Liver (tissue), 9 donors: ENCODE data around the gene SCYGR1. TPM values are rescaled to one million over a fixed set of nuclear protein-coding genes. Genes with fewer than 3 reads are reported as not detected.
"Not testable (repeated sequence)": the region's sequence is repeated elsewhere in the genome, so short reads cannot be mapped to it uniquely, and the experiment has no call there.

Experiments used
- DNase-seq: peaks from one replicate; pipeline ENCODE4 v3.0.0-alpha.2; 2017; ENCODE audit warnings: low spot score
- H3K27ac ChIP-seq, 2 donors: one replicate each; pipeline ENCODE4 v1.7.0; 2013; ENCODE audit warnings: inconsistent platforms in 2 of 2, low read length in 2 of 2, control low read depth in 1 of 2, low read depth in 1 of 2, mild to moderate bottlenecking in 1 of 2
- H3K27me3 ChIP-seq, 4 donors: one replicate each; pipeline versions ENCODE4 v1.6.1 to v1.7.0; 2013; ENCODE audit warnings: low read length in 3 of 4, inconsistent platforms in 1 of 4, mild to moderate bottlenecking in 1 of 4, moderate library complexity in 1 of 4; ENCODE audit not compliant: control insufficient read depth in 4 of 4, insufficient read depth in 4 of 4
- H3K36me3 ChIP-seq, 4 donors: one replicate each; pipeline versions ENCODE4 v1.6.1 to v1.7.0; 2013; ENCODE audit warnings: low read length in 3 of 4, mild to moderate bottlenecking in 3 of 4, low read depth in 1 of 4, moderate library complexity in 1 of 4; ENCODE audit not compliant: control insufficient read depth in 4 of 4, insufficient read depth in 3 of 4
- H3K4me1 ChIP-seq, 4 donors: one replicate each; pipeline versions ENCODE4 v1.6.1 to v1.7.0; 2013; ENCODE audit warnings: low read length in 3 of 4, mild to moderate bottlenecking in 3 of 4, moderate library complexity in 1 of 4; ENCODE audit not compliant: control insufficient read depth in 4 of 4, insufficient read depth in 4 of 4
- H3K4me3 ChIP-seq, 3 donors: one replicate each; pipeline versions ENCODE4 v1.6.1 to v1.7.0; 2013; ENCODE audit warnings: low read length in 3 of 3, control low read depth in 1 of 3, low read depth in 1 of 3, mild to moderate bottlenecking in 1 of 3
- H3K9ac ChIP-seq, 2 donors: one replicate each; pipeline ENCODE4 v1.7.0; 2013; ENCODE audit warnings: low read length in 2 of 2, mild to moderate bottlenecking in 2 of 2, moderate library complexity in 2 of 2, control low read depth in 1 of 2, low read depth in 1 of 2
- H3K9me3 ChIP-seq, 4 donors: one replicate each; pipeline versions ENCODE4 v1.6.1 to v1.7.0; 2013; ENCODE audit warnings: low read length in 3 of 4; ENCODE audit not compliant: control insufficient read depth in 4 of 4
- ATF3 ChIP-seq: IDR thresholded peaks from 2 replicates; pipeline ENCODE4 v1.6.1; 2016; ENCODE audit warnings: antibody characterized with exemption
- CTCF ChIP-seq: fragments of 150-350 bp; IDR thresholded peaks from 2 replicates; pipeline ENCODE4 v1.5.1; 2017; ENCODE audit warnings: improper control_type of control experiment, low read depth, low read length; ENCODE audit not compliant: missing input control
- EGR1 ChIP-seq, 2 donors: IDR thresholded peaks; 2 replicates each; pipeline ENCODE4 v1.6.1; 2016 to 2018; ENCODE audit warnings: antibody characterized with exemption in 2 of 2, low read depth in 2 of 2
- FOXA1 ChIP-seq: IDR thresholded peaks from 2 replicates; pipeline ENCODE4 v1.6.1; 2016; ENCODE audit warnings: antibody characterized with exemption
- FOXA2 ChIP-seq: IDR thresholded peaks from 2 replicates; pipeline ENCODE4 v1.6.1; 2016; ENCODE audit warnings: antibody characterized with exemption
- GABPA ChIP-seq, 2 donors: IDR thresholded peaks in 1 of 2; conservative IDR thresholded peaks in 1 of 2; 2 replicates each; pipeline ENCODE4 v1.6.1; 2016; ENCODE audit warnings: antibody characterized with exemption in 2 of 2, mild to moderate bottlenecking in 1 of 2, moderate library complexity in 1 of 2
- HNF4A ChIP-seq, 2 donors: conservative IDR thresholded peaks; 2 replicates each; pipeline ENCODE4 v1.6.1; 2016; ENCODE audit warnings: antibody characterized with exemption in 2 of 2, mild to moderate bottlenecking in 2 of 2
- HNF4G ChIP-seq: IDR thresholded peaks from 2 replicates; pipeline ENCODE4 v1.6.1; 2016; ENCODE audit warnings: antibody characterized with exemption
- JUND ChIP-seq, 2 donors: IDR thresholded peaks; 2 replicates each; pipeline ENCODE4 v1.6.1; 2016; ENCODE audit warnings: antibody characterized with exemption in 2 of 2
- MAX ChIP-seq: IDR thresholded peaks from 2 replicates; pipeline ENCODE4 v1.6.1; 2016; ENCODE audit warnings: antibody characterized with exemption
- NR2F2 ChIP-seq: IDR thresholded peaks from 2 replicates; pipeline ENCODE4 v1.6.1; 2016; ENCODE audit warnings: antibody characterized with exemption
- RAD21 ChIP-seq, 2 donors: IDR thresholded peaks; 2 replicates each; pipeline ENCODE4 v1.6.1; 2016; ENCODE audit warnings: antibody characterized with exemption in 2 of 2, mild to moderate bottlenecking in 2 of 2
- REST ChIP-seq: IDR thresholded peaks from 2 replicates; pipeline ENCODE4 v1.6.1; 2016; ENCODE audit warnings: antibody characterized with exemption, mild to moderate bottlenecking
- RXRA ChIP-seq, 2 donors: IDR thresholded peaks; 2 replicates each; pipeline ENCODE4 v1.6.1; 2017 to 2018; ENCODE audit warnings: antibody characterized with exemption in 2 of 2, mild to moderate bottlenecking in 1 of 2
- SP1 ChIP-seq: IDR thresholded peaks from 2 replicates; pipeline ENCODE4 v1.6.1; 2018; ENCODE audit warnings: antibody characterized with exemption, mild to moderate bottlenecking
- TAF1 ChIP-seq: conservative IDR thresholded peaks from 2 replicates; pipeline ENCODE4 v1.6.1; 2016; ENCODE audit warnings: antibody characterized with exemption, mild to moderate bottlenecking
- YY1 ChIP-seq: IDR thresholded peaks from 2 replicates; pipeline ENCODE4 v1.6.1; 2016; ENCODE audit warnings: antibody characterized with exemption, mild to moderate bottlenecking
- ZBTB33 ChIP-seq: IDR thresholded peaks from 2 replicates; pipeline ENCODE4 v1.6.1; 2016; ENCODE audit warnings: antibody characterized with exemption
- WGBS: extraction: QIAGEN DNeasy Blood & Tissue Kit; methylation state at CpG from one replicate; pipeline ENCODE4 v1.1.7; 2013; 5-methylcytosine and 5-hydroxymethylcytosine counted together
- polyA plus RNA-seq, 2 donors: library from polyadenylated mRNA; stranded (reverse) in 1 of 2; unstranded in 1 of 2; fragments of 200-250 nt in 1 of 2; fragments of >200 nt in 1 of 2; fragmentation: Nextera tagmentation in 1 of 2; extraction: Ambion mirVana in 1 of 2; gene quantifications; one replicate each; pipeline versions ENCODE4 v1.2.1 to v1.2.3, GENCODE V29; 2013 to 2015
- total RNA-seq, 2 donors: library from RNA; depleted of rRNA; stranded (reverse); fragments of >200 nt; gene quantifications; one replicate each; pipeline ENCODE4 v1.2.3, GENCODE V29; 2014
- donor health status: healthy.
- donor health status: healthy.
- donor health status: healthy.
- donor health status: healthy.
- donor health status: healthy.

The SCYGR1 gene
- not detected for total RNA-seq
- not detected for polyA plus RNA-seq

- not testable (repeated sequence) for H3K27ac ChIP-seq, H3K36me3 ChIP-seq, H3K9me3 ChIP-seq, DNase-seq, H3K4me3 ChIP-seq, H3K9ac ChIP-seq, H3K27me3 ChIP-seq, H3K4me1 ChIP-seq
- WGBS, result 87% methylated on average over 7 of the region's 7 CpGs
These were observed at the start of gene SCYGR1 for GRCh38 chr2:227387583-227387982. Gene SCYGR1 (minus strand): TSS chr2:227387949. CDS start chr2:227387949, 0 bp downstream.

- H3K9ac ChIP-seq, result no peak overlapping the region
- no peak overlapping the region for H3K4me3 ChIP-seq
- no peak for TF ChIP-seq FOXA2
- TF ChIP-seq GABPA (IDR thresholded peaks at IDR 0.05 in 1 of 2, conservative IDR thresholded peaks at IDR 0.05 in 1 of 2), result no peak
- no peak for TF ChIP-seq YY1
- TF ChIP-seq CTCF, result no peak
- no peak for TF ChIP-seq FOXA1
- no peak for TF ChIP-seq ATF3
- no peak for TF ChIP-seq SP1
- TF ChIP-seq JUND (IDR thresholded peaks at IDR 0.05), result no peak
- no peak for TF ChIP-seq EGR1 (IDR thresholded peaks at IDR 0.05; ENCODE audit: low read depth in 2 of 2)
- no peak for TF ChIP-seq RAD21 (IDR thresholded peaks at IDR 0.05)
- TF ChIP-seq HNF4G, result no peak
- no peak for TF ChIP-seq HNF4A (conservative IDR thresholded peaks at IDR 0.05)
- no peak for TF ChIP-seq TAF1
- no peak for TF ChIP-seq ZBTB33
- TF ChIP-seq REST, result no peak
- TF ChIP-seq MAX, result no peak
- no peak for TF ChIP-seq NR2F2
- TF ChIP-seq RXRA (IDR thresholded peaks at IDR 0.05), result no peak
- H3K4me1 ChIP-seq, result no peaks in the 10 kb centered on the region
- 81% methylated on average over 7 of the region's 7 CpGs for WGBS
- no peak for DNase-seq
- H3K36me3 ChIP-seq, result no peaks in the 10 kb centered on the region
- H3K27ac ChIP-seq, result no peak overlapping the region
- H3K27me3 ChIP-seq, result no peaks in the 10 kb centered on the region
- peaks cover 0 to 9% (median 4%) of the 10 kb centered on the region in 4 donors for H3K9me3 ChIP-seq
These were observed 48.9 kb upstream of the SCYGR1 start for GRCh38 chr2:227436436-227437174.
